Rectal smooth muscle tissue (tissue), 1 donor: Measurements from ENCODE around the gene DMRTA2.

Experiments used
- H3K27ac ChIP-seq: one replicate; pipeline ENCODE4 v1.7.0; 2013; ENCODE audit warnings: low read depth, low read length, inconsistent platforms
- H3K27me3 ChIP-seq: one replicate; pipeline ENCODE4 v1.7.0; 2013; ENCODE audit warnings: low read length; ENCODE audit not compliant: control insufficient read depth, insufficient read depth
- H3K36me3 ChIP-seq: one replicate; pipeline ENCODE4 v1.7.0; 2013; ENCODE audit warnings: low read length; ENCODE audit not compliant: control insufficient read depth, insufficient read depth
- H3K4me1 ChIP-seq: one replicate; pipeline ENCODE4 v1.7.0; 2013; ENCODE audit warnings: low read length; ENCODE audit not compliant: control insufficient read depth, insufficient read depth
- H3K4me3 ChIP-seq: one replicate; pipeline ENCODE4 v1.7.0; 2013; ENCODE audit warnings: low read length
- H3K9ac ChIP-seq: one replicate; pipeline ENCODE4 v1.7.0; 2013; ENCODE audit warnings: low read length

Gene DMRTA2

GRCh38 chr1:50420689-50421365 is 2.4 kb downstream of the DMRTA2 start:
- Histone ChIP-seq H3K27ac (no peak overlapping the region), H3K9ac (no peak overlapping the region), H3K4me1 (no peaks in the 10 kb centered on the region), H3K36me3 (no peaks in the 10 kb centered on the region), H3K4me3 (no peak overlapping the region), H3K27me3 (peaks cover 64% of the 10 kb centered on the region)

- Histone ChIP-seq H3K27me3 (peaks cover 64% of the 10 kb centered on the region), H3K9ac (no peak overlapping the region), H3K4me1 (no peaks in the 10 kb centered on the region), H3K4me3 (no peak overlapping the region), H3K36me3 (no peaks in the 10 kb centered on the region), H3K27ac (no peak overlapping the region)
Observed at GRCh38 chr1:50419907-50420677, 3.2 kb downstream of the DMRTA2 start.

DNA sequence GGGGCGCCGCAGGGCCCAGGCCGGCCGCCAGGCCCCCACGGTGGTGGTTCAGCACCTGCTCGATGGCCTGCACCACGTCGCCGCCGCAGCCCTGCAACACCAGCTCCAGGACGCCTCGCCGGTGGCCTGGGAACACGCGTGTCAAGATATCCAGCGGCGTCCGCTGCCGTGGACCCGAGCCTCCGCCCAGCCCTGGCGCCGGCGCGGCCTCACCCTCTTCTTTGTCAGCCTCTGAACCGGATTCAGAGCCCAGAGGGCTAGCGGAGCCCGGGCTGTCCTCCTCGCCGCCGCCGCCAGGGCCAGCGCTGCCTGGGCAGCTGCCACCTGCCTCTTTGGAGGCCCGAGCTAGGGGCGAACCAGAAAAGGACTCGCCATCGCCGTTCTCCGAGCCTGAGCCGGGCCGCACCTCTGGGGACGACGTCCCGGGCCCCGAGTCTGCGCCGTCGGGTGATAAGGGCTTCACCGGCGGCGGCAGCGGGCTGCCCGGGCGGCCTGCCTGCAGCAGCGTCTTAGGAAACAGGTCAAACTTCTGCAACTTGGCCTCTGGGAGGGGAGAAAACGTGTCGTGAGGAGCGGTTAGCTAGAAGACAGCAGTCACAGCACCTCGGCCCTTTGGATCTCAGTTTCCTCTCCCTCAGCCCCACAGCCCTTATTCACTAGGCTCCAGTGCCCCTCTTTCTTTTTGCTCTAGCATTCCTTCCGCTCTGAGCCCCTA is 3.9 kb downstream of the DMRTA2 start:
- peak overlapping the region; percentile 18 for H3K4me3 ChIP-seq
- H3K27ac ChIP-seq, result no peak overlapping the region
- H3K27me3 ChIP-seq, result peaks cover 60% of the 10 kb centered on the region
- no peak overlapping the region for H3K9ac ChIP-seq
- no peaks in the 10 kb centered on the region for H3K36me3 ChIP-seq
- no peaks in the 10 kb centered on the region for H3K4me1 ChIP-seq

GRCh38 chr1:50418600-50419109 is 4.6 kb downstream of the DMRTA2 start:
- Histone ChIP-seq H3K36me3 (no peaks in the 10 kb centered on the region), H3K27me3 (peaks cover 56% of the 10 kb centered on the region), H3K9ac (no peak overlapping the region), H3K27ac (no peak overlapping the region), H3K4me3 (peak overlapping the region; percentile 50), H3K4me1 (no peaks in the 10 kb centered on the region)

- no peaks in the 10 kb centered on the region for H3K36me3 ChIP-seq
- no peak overlapping the region for H3K27ac ChIP-seq
- H3K4me1 ChIP-seq, result no peaks in the 10 kb centered on the region
- H3K4me3 ChIP-seq, result no peak overlapping the region
- no peak overlapping the region for H3K9ac ChIP-seq
- peaks cover 50% of the 10 kb centered on the region for H3K27me3 ChIP-seq
Observed at GRCh38 chr1:50417946-50418599, 5.2 kb downstream of the DMRTA2 start.

DNA sequence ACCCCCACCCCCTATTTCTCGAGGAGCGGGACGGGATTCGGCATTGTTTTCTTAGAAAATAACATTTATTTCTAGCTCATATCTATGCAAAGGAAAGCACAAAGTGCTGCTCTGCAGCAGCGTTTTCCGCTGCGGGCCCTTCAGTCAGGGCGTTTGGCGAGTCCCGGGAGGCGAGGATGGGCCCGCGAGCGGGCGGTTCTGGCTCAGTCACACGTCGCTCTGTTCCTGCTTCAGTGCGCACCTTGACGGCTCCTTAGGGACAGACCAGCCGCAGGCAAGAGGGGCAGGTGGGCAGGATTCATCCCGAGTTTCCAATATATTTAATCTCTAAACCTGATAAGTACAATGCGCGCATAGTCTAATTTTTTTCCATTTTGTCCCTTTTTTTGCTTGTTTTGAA is 5.7 kb downstream of the DMRTA2 start:
- no peak overlapping the region for H3K27ac ChIP-seq
- no peak overlapping the region for H3K4me3 ChIP-seq
- H3K27me3 ChIP-seq, result peaks cover 44% of the 10 kb centered on the region
- H3K4me1 ChIP-seq, result no peaks in the 10 kb centered on the region
- no peak overlapping the region for H3K9ac ChIP-seq
- H3K36me3 ChIP-seq, result no peaks in the 10 kb centered on the region

DNA sequence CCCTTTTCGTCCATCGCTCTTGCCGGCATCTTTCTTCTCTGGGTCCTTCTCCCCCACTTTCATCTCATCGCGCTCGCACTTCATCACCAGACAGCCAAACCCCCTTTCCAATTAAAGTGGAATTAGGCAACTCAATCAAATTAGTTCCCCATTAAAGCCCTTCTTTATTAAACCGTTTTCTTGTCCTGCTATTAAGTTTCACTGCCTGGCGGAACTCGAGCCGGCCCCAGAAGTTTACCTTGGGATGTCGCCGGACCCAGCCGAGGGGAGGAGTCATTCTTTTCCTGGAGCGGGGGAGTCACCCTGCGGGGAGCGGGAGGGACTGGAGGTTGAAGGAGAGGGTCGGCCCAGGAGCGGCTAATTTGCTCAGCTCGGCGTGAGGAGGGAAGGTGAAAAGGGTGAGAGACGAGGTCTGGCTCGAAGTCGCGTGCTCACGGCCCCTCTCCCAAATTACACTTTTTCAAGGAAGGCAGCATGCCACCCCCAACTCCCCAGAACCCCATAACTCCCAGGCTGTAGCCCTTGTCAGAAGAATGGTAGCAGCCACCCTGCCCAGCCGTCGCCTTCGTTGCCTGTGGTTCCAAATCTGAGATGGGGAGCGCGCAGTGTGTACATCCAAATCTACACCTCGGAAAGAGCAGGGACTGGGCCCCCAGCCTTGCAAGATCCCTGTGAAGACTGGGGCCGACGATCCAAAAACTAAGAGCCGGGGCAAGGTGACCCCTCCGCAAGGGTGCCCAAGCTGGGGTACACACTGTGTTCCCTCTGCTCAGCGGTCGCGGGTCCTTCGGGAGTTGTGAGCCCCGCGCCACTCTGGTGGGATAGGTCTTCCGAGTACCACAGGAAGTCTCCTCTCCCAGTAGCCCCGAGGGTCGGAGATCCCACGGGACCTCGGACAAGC is 6.4 kb downstream of the DMRTA2 start:
- no peak overlapping the region for H3K27ac ChIP-seq
- no peaks in the 10 kb centered on the region for H3K4me1 ChIP-seq
- peaks cover 40% of the 10 kb centered on the region for H3K27me3 ChIP-seq
- H3K4me3 ChIP-seq, result no peak overlapping the region
- no peaks in the 10 kb centered on the region for H3K36me3 ChIP-seq
- no peak overlapping the region for H3K9ac ChIP-seq

GRCh38 chr1:50416150-50416527 is 7.1 kb downstream of the DMRTA2 start:
- H3K4me3 ChIP-seq, result no peak overlapping the region
- H3K36me3 ChIP-seq, result no peaks in the 10 kb centered on the region
- H3K9ac ChIP-seq, result no peak overlapping the region
- peaks cover 34% of the 10 kb centered on the region for H3K27me3 ChIP-seq
- no peaks in the 10 kb centered on the region for H3K4me1 ChIP-seq
- H3K27ac ChIP-seq, result no peak overlapping the region

DNA sequence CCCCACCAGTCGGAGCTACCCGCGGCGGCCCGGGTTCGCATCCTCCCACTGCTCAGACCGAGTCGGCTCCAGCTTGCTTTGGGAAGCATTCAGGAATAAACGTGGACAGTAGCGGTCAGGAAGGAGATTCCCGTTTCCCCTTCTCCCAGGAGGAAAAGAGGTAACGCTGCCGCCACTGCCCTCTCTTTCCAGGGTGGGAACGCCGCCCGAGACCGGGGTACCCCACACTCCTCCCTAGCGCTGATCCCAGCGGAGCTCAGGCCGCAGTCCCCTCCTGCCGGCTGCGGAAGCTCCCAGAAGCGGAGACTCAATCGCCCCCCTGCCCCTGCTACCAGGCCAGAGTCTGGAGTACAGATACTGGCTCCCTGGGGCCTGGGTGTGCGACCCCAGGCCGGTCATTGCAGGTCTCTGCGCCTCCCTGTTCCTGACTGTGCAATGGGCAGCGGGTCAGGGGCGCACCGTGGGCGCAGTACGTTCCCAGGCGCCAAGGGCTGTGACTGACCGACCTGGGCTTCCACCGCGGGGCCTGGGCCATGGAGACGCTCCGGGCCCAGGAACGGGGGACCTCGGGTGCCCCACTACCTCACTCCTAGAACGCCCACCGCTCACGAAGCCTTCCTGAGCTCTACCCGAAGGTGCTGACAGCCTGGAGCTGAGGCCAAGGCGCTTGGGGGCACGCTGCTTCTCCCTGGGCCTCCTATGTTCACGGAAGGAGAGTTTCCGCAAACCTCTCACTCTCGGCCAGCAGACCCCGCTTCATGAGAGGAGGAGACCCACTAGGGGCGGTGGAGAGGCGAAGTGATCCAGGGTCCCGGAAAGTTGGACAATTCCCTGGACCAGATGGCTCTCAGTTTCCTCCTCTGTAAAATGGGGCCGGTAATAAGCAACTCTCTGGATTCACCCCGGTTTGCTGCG is 7.8 kb downstream of the DMRTA2 start:
- no peaks in the 10 kb centered on the region for H3K4me1 ChIP-seq
- no peak overlapping the region for H3K9ac ChIP-seq
- H3K4me3 ChIP-seq, result no peak overlapping the region
- no peaks in the 10 kb centered on the region for H3K36me3 ChIP-seq
- H3K27me3 ChIP-seq, result peaks cover 31% of the 10 kb centered on the region
- no peak overlapping the region for H3K27ac ChIP-seq

DNA sequence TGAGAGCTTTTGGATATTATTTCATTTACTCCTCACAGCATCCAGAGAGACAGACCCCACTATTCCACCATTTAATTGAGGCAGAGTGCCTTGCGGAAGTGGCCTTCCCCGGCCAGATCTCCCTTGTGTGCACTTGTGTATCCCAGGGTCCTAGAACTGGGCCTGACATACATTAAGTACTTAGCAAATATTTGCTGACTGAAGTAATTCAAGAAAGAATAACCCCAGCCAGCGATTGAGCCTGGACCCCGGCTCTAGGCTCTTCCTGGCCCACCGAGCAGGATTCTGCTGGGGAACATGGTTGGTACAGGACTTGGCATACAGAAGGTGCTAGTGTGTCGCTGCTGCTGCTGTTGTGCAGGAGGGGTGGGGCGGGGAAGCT is 8.4 kb downstream of the DMRTA2 start:
- H3K27me3 ChIP-seq, result peaks cover 28% of the 10 kb centered on the region
- H3K27ac ChIP-seq, result no peak overlapping the region
- no peaks in the 10 kb centered on the region for H3K4me1 ChIP-seq
- H3K4me3 ChIP-seq, result no peak overlapping the region
- no peaks in the 10 kb centered on the region for H3K36me3 ChIP-seq
- no peak overlapping the region for H3K9ac ChIP-seq
